OCI-LY1 (cell line): ENCODE results near the gene AGBL1.

ENCODE experiments used
- H2AFZ ChIP-seq: fragments of 200-600 bp; sonication (generic), shearing (Covaris generic); 2 replicates; pipeline ENCODE4 v1.6.0; 2014; ENCODE audit warnings: antibody characterized with exemption, mild to moderate bottlenecking, low read length
- H3F3A ChIP-seq: fragments of 200-600 bp; sonication (generic), shearing (Covaris generic); 2 replicates; pipeline ENCODE4 v1.6.0; 2014; ENCODE audit warnings: mild to moderate bottlenecking, antibody characterized with exemption, low read length, moderate library complexity; ENCODE audit not compliant: insufficient read depth
- H3K27ac ChIP-seq: fragments of 200-600 bp; sonication (generic); 2 replicates; pipeline ENCODE4 v1.5.1; 2014; ENCODE audit warnings: low read length, mixed run types, mild to moderate bottlenecking, low read depth; ENCODE audit not compliant: poor library complexity, severe bottlenecking
- H3K27me3 ChIP-seq: fragments of 200-600 bp; sonication (generic); 2 replicates; pipeline ENCODE4 v1.6.0; 2014; ENCODE audit warnings: antibody characterized with exemption, mild to moderate bottlenecking, low read length, moderate library complexity; ENCODE audit not compliant: insufficient read depth
- H3K36me3 ChIP-seq: fragments of 200-600 bp; sonication (generic); 2 replicates; pipeline ENCODE4 v1.6.1; 2014; ENCODE audit warnings: mild to moderate bottlenecking, antibody characterized with exemption, low read length, moderate library complexity, mixed read lengths; ENCODE audit not compliant: insufficient read depth
- H3K4me1 ChIP-seq: fragments of 200-600 bp; sonication (generic); 2 replicates; pipeline ENCODE4 v1.5.1; 2014; ENCODE audit warnings: mild to moderate bottlenecking, low read length, moderate library complexity; ENCODE audit not compliant: insufficient read depth, severe bottlenecking
- H3K4me2 ChIP-seq: fragments of 200-600 bp; sonication (generic), shearing (Covaris generic); 2 replicates; pipeline ENCODE4 v1.6.1; 2014; ENCODE audit warnings: low read length
- H3K4me3 ChIP-seq: fragments of 200-600 bp; sonication (generic); 2 replicates; pipeline ENCODE4 v1.5.1; 2014; ENCODE audit warnings: low read length, low read depth, mild to moderate bottlenecking, mixed read lengths; ENCODE audit not compliant: poor library complexity, severe bottlenecking
- H3K79me2 ChIP-seq: fragments of 200-600 bp; shearing (Covaris generic); 2 replicates; pipeline ENCODE4 v1.6.1; 2016; ENCODE audit warnings: mixed run types, low read length, mixed read lengths; ENCODE audit not compliant: insufficient read depth
- H3K9ac ChIP-seq: fragments of 200-600 bp; sonication (generic), shearing (Covaris generic); 2 replicates; pipeline ENCODE4 v1.6.1; 2014; ENCODE audit warnings: mild to moderate bottlenecking, low read length, mixed read lengths
- H3K9me2 ChIP-seq: fragments of 200-600 bp; sonication (generic), shearing (Covaris generic); 2 replicates; pipeline ENCODE4 v1.6.1; 2014; ENCODE audit warnings: low read depth, mild to moderate bottlenecking, low read length, mixed read lengths
- H3K9me3 ChIP-seq: fragments of 200-600 bp; shearing (Covaris generic); 2 replicates; pipeline ENCODE4 v1.6.1; 2014; ENCODE audit warnings: low read length, mixed read lengths
- H4K20me1 ChIP-seq: fragments of 200-600 bp; sonication (generic), shearing (Covaris generic); 2 replicates; pipeline ENCODE4 v1.6.0; 2016; ENCODE audit warnings: mild to moderate bottlenecking, low read length; ENCODE audit not compliant: insufficient read depth
- CTCF ChIP-seq: fragments of 200-600 bp; sonication (generic), shearing (Covaris generic); IDR thresholded peaks from 2 replicates; pipeline ENCODE4 v1.5.1; 2017; ENCODE audit warnings: mild to moderate bottlenecking, antibody characterized with exemption, low read length, moderate library complexity, mixed read lengths
- EZH2 ChIP-seq: fragments of 200-600 bp; sonication (generic), shearing (Covaris generic); IDR thresholded peaks from 2 replicates; pipeline ENCODE4 v1.8.0; 2017; ENCODE audit warnings: borderline replicate concordance, mixed run types, mild to moderate bottlenecking, antibody characterized with exemption, low read length, moderate library complexity, mixed read lengths

The AGBL1 gene

GRCh38 chr15:86553108-86553507, 473.4 kb downstream of the AGBL1 start:
- no peaks in the 10 kb centered on the region for H3K79me2 ChIP-seq
- H3K9ac ChIP-seq, result no peak overlapping the region
- H3K4me2 ChIP-seq, result no peak overlapping the region
- no peaks in the 10 kb centered on the region for H3K9me3 ChIP-seq
- TF ChIP-seq CTCF (no peak), EZH2 (no peak)
- no peaks in the 10 kb centered on the region for H3K4me1 ChIP-seq
- no peaks in the 10 kb centered on the region for H4K20me1 ChIP-seq
- no peak overlapping the region for H3K27ac ChIP-seq
- no peaks in the 10 kb centered on the region for H3K9me2 ChIP-seq
- H3K36me3 ChIP-seq, result no peaks in the 10 kb centered on the region
- no peaks in the 10 kb centered on the region for H3F3A ChIP-seq
- no peaks in the 10 kb centered on the region for H3K27me3 ChIP-seq
- no peak overlapping the region for H3K4me3 ChIP-seq
- no peak overlapping the region for H2AFZ ChIP-seq

- no peak overlapping the region for H3K9ac ChIP-seq
- no peak overlapping the region for H3K4me3 ChIP-seq
- TF ChIP-seq EZH2 (no peak), CTCF (no peak)
- no peaks in the 10 kb centered on the region for H3K36me3 ChIP-seq
- no peaks in the 10 kb centered on the region for H3K4me1 ChIP-seq
- no peaks in the 10 kb centered on the region for H4K20me1 ChIP-seq
- H3K79me2 ChIP-seq, result no peaks in the 10 kb centered on the region
- no peak overlapping the region for H2AFZ ChIP-seq
- no peaks in the 10 kb centered on the region for H3F3A ChIP-seq
- no peak overlapping the region for H3K4me2 ChIP-seq
- no peaks in the 10 kb centered on the region for H3K9me2 ChIP-seq
- H3K27ac ChIP-seq, result no peak overlapping the region
- no peaks in the 10 kb centered on the region for H3K9me3 ChIP-seq
- H3K27me3 ChIP-seq, result no peaks in the 10 kb centered on the region
Observed at GRCh38 chr15:86555098-86555497, 475.4 kb downstream of the AGBL1 start.

DNA sequence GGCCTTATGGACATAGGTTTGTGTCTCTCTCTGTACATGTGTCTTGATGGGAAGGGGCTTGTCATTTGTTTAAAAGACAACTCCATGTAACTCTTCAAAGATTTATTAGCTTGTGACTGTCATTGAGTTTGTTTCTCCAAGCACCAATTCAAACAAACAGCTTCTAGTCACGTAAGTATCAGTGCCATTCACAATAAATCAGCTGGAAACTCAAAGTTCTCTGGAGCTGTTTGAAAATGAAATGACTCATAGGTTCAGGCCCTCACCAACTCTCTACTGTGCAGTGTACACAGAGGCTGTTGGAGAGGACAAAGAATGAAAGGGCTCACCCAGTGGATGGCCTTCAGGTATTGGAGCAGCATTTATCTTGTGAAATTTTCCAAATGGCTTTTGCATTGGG, 476.3 kb downstream of the AGBL1 start:
- H3K4me3 ChIP-seq, result no peak overlapping the region
- no peaks in the 10 kb centered on the region for H3K27me3 ChIP-seq
- H2AFZ ChIP-seq, result no peak overlapping the region
- H3K9me2 ChIP-seq, result no peaks in the 10 kb centered on the region
- H3K9ac ChIP-seq, result no peak overlapping the region
- H3K9me3 ChIP-seq, result no peaks in the 10 kb centered on the region
- no peaks in the 10 kb centered on the region for H3F3A ChIP-seq
- no peak overlapping the region for H3K27ac ChIP-seq
- H3K4me2 ChIP-seq, result no peak overlapping the region
- TF ChIP-seq CTCF, result no peak
- no peak for TF ChIP-seq EZH2
- no peaks in the 10 kb centered on the region for H3K36me3 ChIP-seq
- H3K79me2 ChIP-seq, result no peaks in the 10 kb centered on the region
- no peaks in the 10 kb centered on the region for H4K20me1 ChIP-seq
- no peaks in the 10 kb centered on the region for H3K4me1 ChIP-seq
